K562 (cell line): ENCODE data around the gene TSPOAP1. TPM values are rescaled to one million over a fixed set of nuclear protein-coding genes. Genes with fewer than 3 reads are reported as not detected.
A peak's percentile ranks its signal among the peaks of the same experiment; 100 is the strongest.

ENCODE experiments used
- C11orf30 ChIP-seq: fragments of 450-650 bp; IDR thresholded peaks from 2 replicates; pipeline ENCODE4 v1.6.1; 2016; ENCODE audit warnings: low read depth, mild to moderate bottlenecking
- GABPB1 ChIP-seq: sonication (generic); formaldehyde crosslinking; IDR thresholded peaks from 2 replicates; pipeline ENCODE4 v1.8.0; 2022; ENCODE audit warnings: mild to moderate bottlenecking, missing genetic modification reagents
- GTF2A2 ChIP-seq: IDR thresholded peaks from 2 replicates; pipeline ENCODE4 v1.6.1; 2016; ENCODE audit warnings: mild to moderate bottlenecking, missing genetic modification characterization, missing compliant biosample characterization
- GTF2F1 ChIP-seq: IDR thresholded peaks from 2 replicates; pipeline ENCODE4 v1.6.1; 2011; ENCODE audit warnings: low read depth, low read length, improper control_type of control experiment
- HDAC1 ChIP-seq, 2 experiments: fragments of 450-650 bp; IDR thresholded peaks; 2 replicates each; pipeline ENCODE4 v1.6.1; 2016 to 2017; ENCODE audit warnings: inconsistent platforms in 1 of 2, mild to moderate bottlenecking in 1 of 2, moderate library complexity in 1 of 2
- KHSRP ChIP-seq: fragments of 450-650 bp; IDR thresholded peaks from 2 replicates; pipeline ENCODE4 v1.6.1; 2017
- RBM25 ChIP-seq: fragments of 200-400 bp; formaldehyde crosslinking; IDR thresholded peaks from 2 replicates; pipeline ENCODE4 v1.6.1; 2018; ENCODE audit warnings: low read length, low read depth, moderate library complexity; ENCODE audit not compliant: severe bottlenecking
- TEAD1 ChIP-seq, 2 experiments: fragments of 450-650 bp in 1 of 2; sonication (generic) in 1 of 2; formaldehyde crosslinking; IDR thresholded peaks; 2 replicates each; pipeline versions ENCODE4 v1.4.0 to v1.8.0; 2020 to 2022; ENCODE audit warnings: mild to moderate bottlenecking in 2 of 2, missing genetic modification reagents in 1 of 2
- ZNF311 ChIP-seq: fragments of 250-450 bp; sonication (Bioruptor Pico); IDR thresholded peaks from 2 replicates; pipeline ENCODE4 v1.4.0; 2020; ENCODE audit warnings: mild to moderate bottlenecking, moderate library complexity
- polyA plus RNA-seq, 8 experiments: library from polyadenylated mRNA; depleted of rRNA in 4 of 8; stranded (reverse) in 5 of 8; unstranded in 3 of 8; fragments of >200 nt; fragmentation: Nextera tagmentation in 2 of 8; fragmentation: Illumina TruSeq in 1 of 8; extraction: Ambion mirVana in 2 of 8; extraction: Trizol in 1 of 8; gene quantifications; 2 replicates each; pipeline versions ENCODE4 v1.2.1 to v1.2.3, GENCODE V29; 2011 to 2014; ENCODE audit warnings: inconsistent platforms in 1 of 8, missing spikeins in 1 of 8
- total RNA-seq, 7 experiments: library from RNA; depleted of rRNA in 6 of 7; stranded (reverse); fragments of >200 nt in 6 of 7; fragmentation: Illumina TruSeq in 2 of 7; extraction: Trizol in 2 of 7; gene quantifications; 2 replicates each; pipeline versions ENCODE4 v1.2.1 to v1.2.3, GENCODE V29; 2011 to 2021; ENCODE audit warnings: low replicate concordance in 1 of 7
- TF ChIP-seq, protein P1 (sequence below), 2 experiments: fragments of 450-650 bp in 1 of 2; sonication (generic) in 1 of 2; formaldehyde crosslinking in 1 of 2; IDR thresholded peaks in 1 of 2; conservative IDR thresholded peaks in 1 of 2; 2 replicates each; pipeline versions ENCODE4 v1.6.1 to v1.8.1; 2016 to 2023; ENCODE audit warnings: mild to moderate bottlenecking in 2 of 2, moderate library complexity in 2 of 2, inconsistent platforms in 1 of 2, missing genetic modification reagents in 1 of 2
- TF ChIP-seq, protein P2 (sequence below): fragments of 450-650 bp; IDR thresholded peaks from 2 replicates; pipeline ENCODE4 v1.6.1; 2016; ENCODE audit warnings: mild to moderate bottlenecking
- TF ChIP-seq, protein P3 (sequence below): fragments of 450-650 bp; IDR thresholded peaks from 2 replicates; pipeline ENCODE4 v1.6.1; 2014; ENCODE audit warnings: low read depth, mild to moderate bottlenecking, moderate library complexity, borderline replicate concordance
- TF ChIP-seq, protein P4 (sequence below): fragments of 250-450 bp; sonication (Bioruptor Pico); IDR thresholded peaks from 2 replicates; pipeline ENCODE4 v1.4.0; 2020; ENCODE audit warnings: mild to moderate bottlenecking, moderate library complexity
- TF ChIP-seq, protein P5 (sequence below): sonication (generic); formaldehyde crosslinking; IDR thresholded peaks from 2 replicates; pipeline ENCODE4 v1.8.0; 2022; ENCODE audit warnings: missing genetic modification reagents, mild to moderate bottlenecking, moderate library complexity, borderline replicate concordance

The TSPOAP1 gene
- total and polyA plus RNA-seq, 9 of the 15 experiments (the other 6 are each of a cell fraction or from before 2014, with no cell fraction given) = 0.87 to 3.9 (median 1.8) TPM; not detected in 2

DNA sequence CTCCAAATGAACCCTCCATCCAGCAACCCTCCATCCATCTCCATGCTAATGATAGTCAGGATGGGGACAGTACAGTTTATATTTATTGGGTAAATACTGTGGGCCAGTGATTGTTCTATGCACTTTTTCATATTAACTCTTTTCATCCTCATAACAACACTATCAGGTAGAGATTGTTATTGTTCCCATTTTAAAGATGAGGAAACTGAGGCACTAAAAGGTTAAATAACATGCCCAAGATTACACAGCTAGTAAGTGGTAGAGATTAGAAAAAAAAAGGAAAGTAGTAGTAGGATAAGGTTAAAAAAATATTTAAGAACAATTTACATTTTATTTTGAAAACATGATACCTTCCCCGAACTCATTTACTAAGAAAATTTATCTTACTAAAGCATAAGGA lies 45.3 kb upstream of the TSPOAP1 start (continued):
- TF ChIP-seq, protein P1, sequence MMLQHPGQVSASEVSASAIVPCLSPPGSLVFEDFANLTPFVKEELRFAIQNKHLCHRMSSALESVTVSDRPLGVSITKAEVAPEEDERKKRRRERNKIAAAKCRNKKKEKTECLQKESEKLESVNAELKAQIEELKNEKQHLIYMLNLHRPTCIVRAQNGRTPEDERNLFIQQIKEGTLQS (IDR thresholded peaks at IDR 0.05) = no peak
- TF ChIP-seq, protein P1 (CRISPR knock-in tag; conservative IDR thresholded peaks at IDR 0.05) = no peak
- no peak for TF ChIP-seq KHSRP
- peak; percentile 92 for TF ChIP-seq RBM25
- TF ChIP-seq, protein P2, sequence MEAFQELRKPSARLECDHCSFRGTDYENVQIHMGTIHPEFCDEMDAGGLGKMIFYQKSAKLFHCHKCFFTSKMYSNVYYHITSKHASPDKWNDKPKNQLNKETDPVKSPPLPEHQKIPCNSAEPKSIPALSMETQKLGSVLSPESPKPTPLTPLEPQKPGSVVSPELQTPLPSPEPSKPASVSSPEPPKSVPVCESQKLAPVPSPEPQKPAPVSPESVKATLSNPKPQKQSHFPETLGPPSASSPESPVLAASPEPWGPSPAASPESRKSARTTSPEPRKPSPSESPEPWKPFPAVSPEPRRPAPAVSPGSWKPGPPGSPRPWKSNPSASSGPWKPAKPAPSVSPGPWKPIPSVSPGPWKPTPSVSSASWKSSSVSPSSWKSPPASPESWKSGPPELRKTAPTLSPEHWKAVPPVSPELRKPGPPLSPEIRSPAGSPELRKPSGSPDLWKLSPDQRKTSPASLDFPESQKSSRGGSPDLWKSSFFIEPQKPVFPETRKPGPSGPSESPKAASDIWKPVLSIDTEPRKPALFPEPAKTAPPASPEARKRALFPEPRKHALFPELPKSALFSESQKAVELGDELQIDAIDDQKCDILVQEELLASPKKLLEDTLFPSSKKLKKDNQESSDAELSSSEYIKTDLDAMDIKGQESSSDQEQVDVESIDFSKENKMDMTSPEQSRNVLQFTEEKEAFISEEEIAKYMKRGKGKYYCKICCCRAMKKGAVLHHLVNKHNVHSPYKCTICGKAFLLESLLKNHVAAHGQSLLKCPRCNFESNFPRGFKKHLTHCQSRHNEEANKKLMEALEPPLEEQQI = no peak
- TF ChIP-seq C11orf30 = no peak
- TF ChIP-seq ZNF311 (CRISPR knock-in tag) = no peak
- TF ChIP-seq, protein P3, sequence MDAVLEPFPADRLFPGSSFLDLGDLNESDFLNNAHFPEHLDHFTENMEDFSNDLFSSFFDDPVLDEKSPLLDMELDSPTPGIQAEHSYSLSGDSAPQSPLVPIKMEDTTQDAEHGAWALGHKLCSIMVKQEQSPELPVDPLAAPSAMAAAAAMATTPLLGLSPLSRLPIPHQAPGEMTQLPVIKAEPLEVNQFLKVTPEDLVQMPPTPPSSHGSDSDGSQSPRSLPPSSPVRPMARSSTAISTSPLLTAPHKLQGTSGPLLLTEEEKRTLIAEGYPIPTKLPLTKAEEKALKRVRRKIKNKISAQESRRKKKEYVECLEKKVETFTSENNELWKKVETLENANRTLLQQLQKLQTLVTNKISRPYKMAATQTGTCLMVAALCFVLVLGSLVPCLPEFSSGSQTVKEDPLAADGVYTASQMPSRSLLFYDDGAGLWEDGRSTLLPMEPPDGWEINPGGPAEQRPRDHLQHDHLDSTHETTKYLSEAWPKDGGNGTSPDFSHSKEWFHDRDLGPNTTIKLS = no peak
- no peak for TF ChIP-seq GABPB1 (CRISPR knock-in tag)
- TF ChIP-seq, protein P4, sequence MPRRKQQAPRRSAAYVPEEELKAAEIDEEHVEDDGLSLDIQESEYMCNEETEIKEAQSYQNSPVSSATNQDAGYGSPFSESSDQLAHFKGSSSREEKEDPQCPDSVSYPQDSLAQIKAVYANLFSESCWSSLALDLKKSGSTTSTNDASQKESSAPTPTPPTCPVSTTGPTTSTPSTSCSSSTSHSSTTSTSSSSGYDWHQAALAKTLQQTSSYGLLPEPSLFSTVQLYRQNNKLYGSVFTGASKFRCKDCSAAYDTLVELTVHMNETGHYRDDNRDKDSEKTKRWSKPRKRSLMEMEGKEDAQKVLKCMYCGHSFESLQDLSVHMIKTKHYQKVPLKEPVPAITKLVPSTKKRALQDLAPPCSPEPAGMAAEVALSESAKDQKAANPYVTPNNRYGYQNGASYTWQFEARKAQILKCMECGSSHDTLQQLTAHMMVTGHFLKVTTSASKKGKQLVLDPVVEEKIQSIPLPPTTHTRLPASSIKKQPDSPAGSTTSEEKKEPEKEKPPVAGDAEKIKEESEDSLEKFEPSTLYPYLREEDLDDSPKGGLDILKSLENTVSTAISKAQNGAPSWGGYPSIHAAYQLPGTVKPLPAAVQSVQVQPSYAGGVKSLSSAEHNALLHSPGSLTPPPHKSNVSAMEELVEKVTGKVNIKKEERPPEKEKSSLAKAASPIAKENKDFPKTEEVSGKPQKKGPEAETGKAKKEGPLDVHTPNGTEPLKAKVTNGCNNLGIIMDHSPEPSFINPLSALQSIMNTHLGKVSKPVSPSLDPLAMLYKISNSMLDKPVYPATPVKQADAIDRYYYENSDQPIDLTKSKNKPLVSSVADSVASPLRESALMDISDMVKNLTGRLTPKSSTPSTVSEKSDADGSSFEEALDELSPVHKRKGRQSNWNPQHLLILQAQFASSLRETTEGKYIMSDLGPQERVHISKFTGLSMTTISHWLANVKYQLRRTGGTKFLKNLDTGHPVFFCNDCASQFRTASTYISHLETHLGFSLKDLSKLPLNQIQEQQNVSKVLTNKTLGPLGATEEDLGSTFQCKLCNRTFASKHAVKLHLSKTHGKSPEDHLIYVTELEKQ = no peak
- no peak for TF ChIP-seq HDAC1 (IDR thresholded peaks at IDR 0.05)
- TF ChIP-seq GTF2F1 = no peak
- TF ChIP-seq, protein P5, sequence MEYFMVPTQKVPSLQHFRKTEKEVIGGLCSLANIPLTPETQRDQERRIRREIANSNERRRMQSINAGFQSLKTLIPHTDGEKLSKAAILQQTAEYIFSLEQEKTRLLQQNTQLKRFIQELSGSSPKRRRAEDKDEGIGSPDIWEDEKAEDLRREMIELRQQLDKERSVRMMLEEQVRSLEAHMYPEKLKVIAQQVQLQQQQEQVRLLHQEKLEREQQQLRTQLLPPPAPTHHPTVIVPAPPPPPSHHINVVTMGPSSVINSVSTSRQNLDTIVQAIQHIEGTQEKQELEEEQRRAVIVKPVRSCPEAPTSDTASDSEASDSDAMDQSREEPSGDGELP = no peak
- no peak for TF ChIP-seq TEAD1 (CRISPR knock-in tag; IDR thresholded peaks at IDR 0.05)
- no peak for TF ChIP-seq GTF2A2 (tag)
